GM19468 (cell line): ENCODE data around the gene SSR1.
"Not testable (repeated sequence)": the region's sequence is repeated elsewhere in the genome, so short reads cannot be mapped to it uniquely, and the experiment has no call there.

Experiments
- ATAC-seq: cut with Tn5 transposase; IDR thresholded peaks from one replicate; pipeline ENCODE4 v1.9.1; 2021; ENCODE audit warnings: mild to moderate bottlenecking, moderate library complexity, moderate number of reproducible peaks; ENCODE audit not compliant: unreplicated experiment; ENCODE audit errors: extremely low read depth

Gene SSR1

GRCh38 chr6:7321866-7322265 lies 8.9 kb upstream of the SSR1 start:
- not testable (repeated sequence) for ATAC-seq

- ATAC-seq: not testable (repeated sequence)
Observed at GRCh38 chr6:7319406-7319805, 6.4 kb upstream of the SSR1 start.

- no peak for ATAC-seq
Observed at GRCh38 chr6:7317538-7317937, 4.5 kb upstream of the SSR1 start.

GRCh38 chr6:7316658-7317533 lies 3.9 kb upstream of the SSR1 start:
- ATAC-seq: no peak

GRCh38 chr6:7315948-7316365 lies 3.0 kb upstream of the SSR1 start:
- no peak for ATAC-seq

GRCh38 chr6:7315087-7315947 lies 2.3 kb upstream of the SSR1 start:
- ATAC-seq: not testable (repeated sequence)

- ATAC-seq: no peak
Observed at GRCh38 chr6:7314414-7314813, 1.4 kb upstream of the SSR1 start.

- ATAC-seq: no peak
Observed at GRCh38 chr6:7313505-7314165, 636 bp upstream of the SSR1 start.

GRCh38 chr6:7311917-7312615 lies 933 bp downstream of the SSR1 start:
- no peak for ATAC-seq

GRCh38 chr6:7311176-7311575 lies 1.8 kb downstream of the SSR1 start:
- no peak for ATAC-seq

- no peak for ATAC-seq
Observed at GRCh38 chr6:7309050-7309449, 3.9 kb downstream of the SSR1 start.

- ATAC-seq: no peak
Observed at GRCh38 chr6:7307533-7307932, 5.5 kb downstream of the SSR1 start.

GRCh38 chr6:7304821-7305220 lies 8.2 kb downstream of the SSR1 start:
- no peak for ATAC-seq

- no peak for ATAC-seq
Observed at GRCh38 chr6:7301702-7302101, 11.3 kb downstream of the SSR1 start.

GRCh38 chr6:7300926-7301325 lies 12.1 kb downstream of the SSR1 start:
- ATAC-seq: no peak

GRCh38 chr6:7298113-7298512 lies 14.9 kb downstream of the SSR1 start:
- ATAC-seq: no peak

GRCh38 chr6:7296602-7297001 lies 16.4 kb downstream of the SSR1 start:
- no peak for ATAC-seq

GRCh38 chr6:7295916-7296315 lies 17.1 kb downstream of the SSR1 start:
- no peak for ATAC-seq

GRCh38 chr6:7292596-7293255 lies 20.3 kb downstream of the SSR1 start:
- ATAC-seq: no peak

- no peak for ATAC-seq
Observed at GRCh38 chr6:7290079-7290478, 22.9 kb downstream of the SSR1 start.
